HEK293T (cell line): ENCODE data around the gene UBAP2L.

Experiments
- ARNT ChIP-seq: fragments of 450-650 bp; IDR thresholded peaks from 2 replicates; pipeline ENCODE4 v1.6.1; 2017; ENCODE audit warnings: mild to moderate bottlenecking
- BHLHE40 ChIP-seq: fragments of 450-650 bp; IDR thresholded peaks from 2 replicates; pipeline ENCODE4 v1.6.1; 2016; ENCODE audit warnings: mild to moderate bottlenecking, moderate library complexity, borderline replicate concordance
- FOXM1 ChIP-seq: fragments of 450-650 bp; IDR thresholded peaks from 2 replicates; pipeline ENCODE4 v1.6.1; 2017; ENCODE audit warnings: mild to moderate bottlenecking, borderline replicate concordance
- L3MBTL2 ChIP-seq: fragments of 450-650 bp; conservative IDR thresholded peaks from 2 replicates; pipeline ENCODE4 v1.6.1; 2016; ENCODE audit warnings: mild to moderate bottlenecking
- NFRKB ChIP-seq: fragments of 450-650 bp; IDR thresholded peaks from 2 replicates; pipeline ENCODE4 v1.6.1; 2016; ENCODE audit warnings: mild to moderate bottlenecking, moderate library complexity
- PKNOX1 ChIP-seq: fragments of 450-650 bp; IDR thresholded peaks from 2 replicates; pipeline ENCODE4 v1.6.1; 2016
- SP1 ChIP-seq: fragments of 450-650 bp; IDR thresholded peaks from 2 replicates; pipeline ENCODE4 v1.6.1; 2017
- ZNF384 ChIP-seq: fragments of 450-650 bp; IDR thresholded peaks from 2 replicates; pipeline ENCODE4 v1.6.1; 2016

- no peak for TF ChIP-seq PKNOX1
- TF ChIP-seq NFRKB = no peak
- no peak for TF ChIP-seq ARNT
- TF ChIP-seq L3MBTL2 = no peak
- no peak for TF ChIP-seq ZNF384
- TF ChIP-seq SP1 = no peak
- TF ChIP-seq FOXM1 = no peak
- no peak for TF ChIP-seq BHLHE40
These were observed 21.2 kb upstream of the UBAP2L start for GRCh38 chr1:154199563-154199879.
